Measurements from ENCODE around the gene SLC1A5.
"Not testable (repeated sequence)": the region's sequence is repeated elsewhere in the genome, so short reads cannot be mapped to it uniquely, and the experiment has no call there.

SLC1A5 gene

GRCh38 chr19:46768746-46769145 lies 19.6 kb downstream of the SLC1A5 start:
- not testable (repeated sequence) for H3K4me3 ChIP-seq (ENCODE audit: low read depth, low read length); H3K9me3 ChIP-seq (ENCODE audit: control insufficient read depth, insufficient read depth, low read depth, low read length); H3K36me3 ChIP-seq (ENCODE audit: control insufficient read depth in 2 of 2, insufficient read depth in 1 of 2, low read length in 2 of 2)
- ChIA-PET CTCF (interaction anchor here (0.5 to 5.4 kb wide), 7 partner anchors 11 to 72 kb away, joined by 3 to 66 read pairs (median 5); no protein-coding TSS in a partner anchor), POLR2A (interaction anchor here (1.2 to 3.2 kb wide), 4 partner anchors 12 to 20 kb away, joined by 3 to 13 read pairs (median 10); partner anchors contain the start of gene SLC1A5)
- peak; percentile 26; the same call in 1 of the 2 replicates for TF ChIP-seq ZBTB20 (tag by site-specific recombination; IDR thresholded peaks at IDR 0.05)
- peaks cover 12% of the 10 kb centered on the region for H3K4me1 ChIP-seq (ENCODE audit: control insufficient read depth, insufficient read depth, low read length)
- 0 out of 2 replicates have a peak overlapping the region, but pooled peaks have one; percentile 4 for H3K27ac ChIP-seq (ENCODE audit: extremely low read depth, low read depth, low read length)

GRCh38 chr19:46766569-46767317 lies 21.7 kb downstream of the SLC1A5 start:
- Histone ChIP-seq H3K4me1 (ENCODE audit: control insufficient read depth, insufficient read depth, low read length) (peaks cover 12% of the 10 kb centered on the region), H3K27ac (ENCODE audit: extremely low read depth, low read depth, low read length) (no peak overlapping the region), H3K36me3 (ENCODE audit: control insufficient read depth in 2 of 2, insufficient read depth in 1 of 2, low read length in 2 of 2) (no peaks in the 10 kb centered on the region), H3K9me3 (ENCODE audit: control insufficient read depth, insufficient read depth, low read depth, low read length) (no peaks in the 10 kb centered on the region), H3K4me3 (ENCODE audit: low read depth, low read length) (no peak overlapping the region)
- CTCF ChIA-PET, result interaction anchor here (0.5 to 5.4 kb wide), 47 partner anchors 9 to 594 kb away, joined by 3 to 66 read pairs (median 4); partner anchors contain the start of gene AP2S1
- POLR2A ChIA-PET, result interaction anchor here (0.9 to 4.4 kb wide), 4 partner anchors 10 to 21 kb away, joined by 3 to 21 read pairs (median 12); partner anchors contain the start of gene SLC1A5
- no peak for TF ChIP-seq ZNF645 (tag by site-specific recombination; IDR thresholded peaks at IDR 0.05)
- TF ChIP-seq REST (tag by site-specific recombination; IDR thresholded peaks at IDR 0.05), result no peak
- peak; percentile 44; the same call in 1 of the 2 replicates for TF ChIP-seq KLF8 (tag by site-specific recombination; IDR thresholded peaks at IDR 0.05)
- TF ChIP-seq ZNF777 (tag by site-specific recombination; IDR thresholded peaks at IDR 0.05; ENCODE audit: borderline replicate concordance), result no peak
- TF ChIP-seq ZBTB26 (tag by site-specific recombination; optimal IDR thresholded peaks at IDR 0.05), result peak; percentile 8
- no peak for TF ChIP-seq ZNF169 (tag by site-specific recombination; IDR thresholded peaks at IDR 0.05)
- TF ChIP-seq ZNF280D (tag by site-specific recombination; IDR thresholded peaks at IDR 0.05), result peak; percentile 97
- TF ChIP-seq KLF7 (tag by site-specific recombination; IDR thresholded peaks at IDR 0.05; ENCODE audit: borderline replicate concordance), result no peak
- peak; percentile 86 for TF ChIP-seq PRDM10 (tag by site-specific recombination; IDR thresholded peaks at IDR 0.05)
- TF ChIP-seq ZNF677 (tag by site-specific recombination; IDR thresholded peaks at IDR 0.05), result no peak
- TF ChIP-seq ZFHX2 (tag by site-specific recombination; conservative IDR thresholded peaks at IDR 0.05), result peak; percentile 43
- peak; percentile 54; the same call in 1 of the 2 replicates for TF ChIP-seq ZXDB (tag by site-specific recombination; IDR thresholded peaks at IDR 0.05)
- TF ChIP-seq ZNF623 (tag by site-specific recombination; IDR thresholded peaks at IDR 0.05), result peak; percentile 100
- TF ChIP-seq ZEB2 (tag by site-specific recombination; IDR thresholded peaks at IDR 0.05), result 0 out of 2 replicates have a peak, but pooled peaks have one; percentile 37
- TF ChIP-seq ZNF580 (tag by site-specific recombination; IDR thresholded peaks at IDR 0.05), result peak; percentile 92
- TF ChIP-seq RBAK (tag by site-specific recombination; IDR thresholded peaks at IDR 0.05), result no peak

All from HEK293 (cell line).